Upper lobe of left lung (tissue), 4 donors: ENCODE results near the gene VASP.

Experiments
- CTCF ChIP-seq, 6 experiments: fragments of 450-650 bp in 4 of 6; fragments of 200-600 bp in 2 of 6; sonication (generic) in 2 of 6; IDR thresholded peaks; one replicate each; pipeline ENCODE4 v1.5.1; 2016 to 2019; ENCODE audit warnings: antibody characterized with exemption in 6 of 6
- EP300 ChIP-seq, 4 donors: sonication (generic); formaldehyde crosslinking; IDR thresholded peaks; one replicate each; pipeline ENCODE4 v1.5.1; 2017; ENCODE audit warnings: antibody characterized with exemption in 4 of 4, control low read depth in 2 of 4
- POLR2A ChIP-seq, 4 donors: fragments of 450-650 bp; IDR thresholded peaks; one replicate each; pipeline ENCODE4 v1.5.1; 2016 to 2017; ENCODE audit warnings: antibody characterized with exemption in 4 of 4, mild to moderate bottlenecking in 2 of 4
- POLR2AphosphoS5 ChIP-seq, 2 donors: sonication (generic); formaldehyde crosslinking; IDR thresholded peaks; one replicate each; pipeline ENCODE4 v1.5.1; 2017; ENCODE audit warnings: antibody characterized with exemption in 2 of 2

GRCh38 chr19:45477713-45478453 is 29.4 kb upstream of the VASP start:
- TF ChIP-seq POLR2AphosphoS5 (IDR thresholded peaks at IDR 0.05) (no peak), CTCF (IDR thresholded peaks at IDR 0.05) (no peak), POLR2A (IDR thresholded peaks at IDR 0.05) (no peak), EP300 (IDR thresholded peaks at IDR 0.05) (no peak)
